ENCODE results near the gene GHRH.

GHRH gene

DNA sequence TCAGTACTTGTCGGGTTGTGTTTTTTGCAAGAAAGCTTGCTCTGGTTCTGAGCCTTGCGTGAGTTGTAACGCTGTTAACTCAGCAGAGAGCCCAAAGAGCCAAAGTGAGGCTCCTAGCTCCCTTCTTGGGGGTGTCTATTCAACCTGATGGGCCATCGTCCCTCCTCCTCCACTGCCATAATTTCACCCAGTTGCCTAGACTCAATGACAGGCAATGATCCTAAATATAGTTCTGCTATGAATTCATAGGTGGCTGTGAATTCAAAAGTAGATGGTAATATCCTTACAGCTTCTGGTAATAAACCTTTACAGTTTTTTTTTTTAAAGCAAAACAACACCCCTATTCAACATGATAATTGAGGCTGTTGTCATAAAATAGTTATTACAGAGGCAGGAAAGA is 39.5 kb downstream of the GHRH start:
- Histone ChIP-seq H3K36me3 (ENCODE audit: control insufficient read depth, insufficient read depth, low read length) (peaks cover 79% of the 10 kb centered on the region), H3K27ac (ENCODE audit: low read depth, low read length) (no peak overlapping the region), H3K9me3 (ENCODE audit: control insufficient read depth, insufficient read depth, low read depth, low read length) (no peaks in the 10 kb centered on the region), H3K4me1 (ENCODE audit: control insufficient read depth, insufficient read depth, low read length) (peaks cover 6% of the 10 kb centered on the region; the same call in 1 of the 2 replicates), H3K27me3 (ENCODE audit: control insufficient read depth, insufficient read depth, low read length) (no peaks in the 10 kb centered on the region), H3K4me3 (ENCODE audit: low read depth, low read length) (no peak overlapping the region), H3K9ac (ENCODE audit: low read length) (no peak overlapping the region)

DNA sequence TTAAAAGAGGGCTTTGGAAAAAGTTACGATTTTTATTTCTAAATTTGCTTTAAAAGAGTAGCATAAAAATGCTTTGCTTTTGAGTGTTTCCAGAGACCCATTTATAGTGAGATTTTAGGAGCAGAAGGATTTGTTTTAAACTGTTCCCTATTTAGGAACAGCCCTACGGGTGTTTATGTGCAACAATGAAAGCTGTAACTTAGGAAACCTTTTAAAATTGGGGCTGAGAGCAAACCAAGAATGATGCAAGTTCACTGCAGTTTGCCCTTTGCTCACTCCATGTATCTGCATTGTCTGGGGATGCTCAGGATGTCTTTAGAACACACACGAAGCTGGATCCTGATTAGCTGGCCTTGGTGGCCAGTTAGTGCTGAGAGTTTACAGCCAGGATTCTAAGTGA is 40.9 kb downstream of the GHRH start:
- H3K4me1 ChIP-seq (ENCODE audit: control insufficient read depth, insufficient read depth, low read length) = 0 out of 2 replicates have a peak, but pooled peaks cover 2% of the 10 kb centered on the region
- H3K4me3 ChIP-seq (ENCODE audit: low read depth, low read length) = no peak overlapping the region
- H3K36me3 ChIP-seq (ENCODE audit: control insufficient read depth, insufficient read depth, low read length) = peaks cover 75% of the 10 kb centered on the region
- no peak overlapping the region for H3K9ac ChIP-seq (ENCODE audit: low read length)
- no peaks in the 10 kb centered on the region for H3K9me3 ChIP-seq (ENCODE audit: control insufficient read depth, insufficient read depth, low read depth, low read length)
- no peaks in the 10 kb centered on the region for H3K27me3 ChIP-seq (ENCODE audit: control insufficient read depth, insufficient read depth, low read length)
- no peak overlapping the region for H3K27ac ChIP-seq (ENCODE audit: low read depth, low read length)

DNA sequence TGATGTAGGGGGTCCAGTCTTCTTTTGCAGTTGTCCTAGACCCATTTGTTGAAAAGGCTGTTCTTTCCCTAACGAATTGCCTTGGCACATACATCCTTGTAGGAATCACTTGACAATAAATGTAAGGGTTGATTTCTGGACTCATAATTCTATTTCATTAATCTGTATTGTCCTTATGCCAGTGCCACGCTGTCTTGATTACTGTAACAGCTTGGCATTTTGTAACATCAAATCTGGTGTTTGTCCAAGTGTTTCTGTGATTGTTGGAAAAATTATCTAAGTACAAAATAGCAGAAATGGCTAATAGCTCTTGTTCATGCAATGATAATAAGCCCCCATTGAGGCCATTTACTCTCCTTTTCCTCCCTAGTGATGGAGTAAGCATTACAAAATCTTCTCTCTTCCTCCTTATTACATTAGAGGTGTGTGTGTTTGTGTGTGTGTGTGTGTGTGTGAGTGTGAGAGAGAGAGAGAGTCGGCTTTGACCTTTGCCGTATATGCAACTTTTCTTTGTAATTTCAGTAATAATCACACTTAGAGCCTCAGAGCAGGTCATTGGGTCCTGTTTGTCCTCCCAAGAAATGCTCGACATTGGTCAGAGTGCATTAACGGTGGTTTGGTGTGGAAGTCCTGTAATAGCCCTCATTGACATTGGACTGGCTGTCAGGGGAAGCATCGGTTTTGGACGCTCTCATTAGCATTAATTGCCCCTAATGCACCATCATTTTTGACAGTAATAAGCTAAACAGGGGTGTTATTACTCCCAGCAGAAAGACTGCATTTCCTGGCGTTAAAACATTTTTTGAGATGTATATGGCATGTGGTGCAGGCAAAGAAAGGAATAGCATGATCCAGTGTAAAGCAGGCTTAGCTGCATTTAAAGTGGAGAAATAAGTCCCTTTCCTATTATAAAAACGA is 41.6 kb downstream of the GHRH start:
- Histone ChIP-seq H3K36me3 (ENCODE audit: control insufficient read depth, insufficient read depth, low read length) (peaks cover 75% of the 10 kb centered on the region), H3K9ac (ENCODE audit: low read length) (no peak overlapping the region), H3K9me3 (ENCODE audit: control insufficient read depth, insufficient read depth, low read depth, low read length) (no peaks in the 10 kb centered on the region), H3K4me1 (ENCODE audit: control insufficient read depth, insufficient read depth, low read length) (0 out of 2 replicates have a peak, but pooled peaks cover 2% of the 10 kb centered on the region), H3K4me3 (ENCODE audit: low read depth, low read length) (no peak overlapping the region), H3K27me3 (ENCODE audit: control insufficient read depth, insufficient read depth, low read length) (no peaks in the 10 kb centered on the region), H3K27ac (ENCODE audit: low read depth, low read length) (no peak overlapping the region)

DNA sequence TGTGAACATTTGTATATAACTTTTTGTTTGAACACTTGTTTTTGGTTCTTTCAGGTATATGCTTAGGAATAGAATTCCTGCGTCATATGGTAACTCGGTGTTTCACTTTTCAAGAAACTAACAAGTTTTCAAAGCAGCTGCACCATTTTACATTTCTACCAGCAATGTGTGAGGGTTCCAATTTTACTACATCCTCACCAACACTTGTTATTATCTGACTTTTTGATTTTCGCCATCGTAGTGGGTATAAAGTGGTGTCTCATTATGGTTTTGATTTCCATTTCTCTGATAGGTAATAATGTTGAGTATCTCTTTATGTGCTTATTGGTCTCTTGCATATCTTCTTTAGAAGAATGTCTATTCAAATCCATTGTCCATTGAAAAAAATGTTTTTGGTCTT is 42.6 kb downstream of the GHRH start:
- 0 out of 2 replicates have a peak, but pooled peaks cover 2% of the 10 kb centered on the region for H3K4me1 ChIP-seq (ENCODE audit: control insufficient read depth, insufficient read depth, low read length)
- H3K27me3 ChIP-seq (ENCODE audit: control insufficient read depth, insufficient read depth, low read length) = no peaks in the 10 kb centered on the region
- no peak overlapping the region for H3K4me3 ChIP-seq (ENCODE audit: low read depth, low read length)
- no peak overlapping the region for H3K27ac ChIP-seq (ENCODE audit: low read depth, low read length)
- no peaks in the 10 kb centered on the region for H3K9me3 ChIP-seq (ENCODE audit: control insufficient read depth, insufficient read depth, low read depth, low read length)
- H3K36me3 ChIP-seq (ENCODE audit: control insufficient read depth, insufficient read depth, low read length) = peaks cover 75% of the 10 kb centered on the region
- no peak overlapping the region for H3K9ac ChIP-seq (ENCODE audit: low read length)

- H3K9me3 ChIP-seq (ENCODE audit: control insufficient read depth, insufficient read depth, low read depth, low read length) = no peaks in the 10 kb centered on the region
- no peaks in the 10 kb centered on the region for H3K27me3 ChIP-seq (ENCODE audit: control insufficient read depth, insufficient read depth, low read length)
- H3K4me1 ChIP-seq (ENCODE audit: control insufficient read depth, insufficient read depth, low read length) = 0 out of 2 replicates have a peak, but pooled peaks cover 2% of the 10 kb centered on the region
- no peak overlapping the region for H3K9ac ChIP-seq (ENCODE audit: low read length)
- no peak overlapping the region for H3K27ac ChIP-seq (ENCODE audit: low read depth, low read length)
- no peak overlapping the region for H3K4me3 ChIP-seq (ENCODE audit: low read depth, low read length)
- peaks cover 75% of the 10 kb centered on the region for H3K36me3 ChIP-seq (ENCODE audit: control insufficient read depth, insufficient read depth, low read length)
These were observed 43.2 kb downstream of the GHRH start for GRCh38 chr20:37218441-37218840.

GRCh38 chr20:37209661-37210314 is 51.8 kb downstream of the GHRH start:
- Histone ChIP-seq H3K27ac (ENCODE audit: low read depth, low read length) (no peak overlapping the region), H3K4me3 (ENCODE audit: low read depth, low read length) (no peak overlapping the region), H3K9me3 (ENCODE audit: control insufficient read depth, insufficient read depth, low read depth, low read length) (no peaks in the 10 kb centered on the region), H3K4me1 (ENCODE audit: control insufficient read depth, insufficient read depth, low read length) (no peaks in the 10 kb centered on the region), H3K36me3 (ENCODE audit: control insufficient read depth, insufficient read depth, low read length) (peaks cover 94% of the 10 kb centered on the region), H3K9ac (ENCODE audit: low read length) (no peak overlapping the region), H3K27me3 (ENCODE audit: control insufficient read depth, insufficient read depth, low read length) (no peaks in the 10 kb centered on the region)

GRCh38 chr20:37209193-37209592 is 52.4 kb downstream of the GHRH start:
- no peak overlapping the region for H3K4me3 ChIP-seq (ENCODE audit: low read depth, low read length)
- H3K4me1 ChIP-seq (ENCODE audit: control insufficient read depth, insufficient read depth, low read length) = no peaks in the 10 kb centered on the region
- no peaks in the 10 kb centered on the region for H3K9me3 ChIP-seq (ENCODE audit: control insufficient read depth, insufficient read depth, low read depth, low read length)
- H3K36me3 ChIP-seq (ENCODE audit: control insufficient read depth, insufficient read depth, low read length) = peaks cover 94% of the 10 kb centered on the region
- no peak overlapping the region for H3K27ac ChIP-seq (ENCODE audit: low read depth, low read length)
- no peak overlapping the region for H3K9ac ChIP-seq (ENCODE audit: low read length)
- H3K27me3 ChIP-seq (ENCODE audit: control insufficient read depth, insufficient read depth, low read length) = no peaks in the 10 kb centered on the region

- H3K27ac ChIP-seq (ENCODE audit: low read depth, low read length) = no peak overlapping the region
- peaks cover 1% of the 10 kb centered on the region; the same call in 1 of the 2 replicates for H3K4me1 ChIP-seq (ENCODE audit: control insufficient read depth, insufficient read depth, low read length)
- H3K9me3 ChIP-seq (ENCODE audit: control insufficient read depth, insufficient read depth, low read depth, low read length) = no peaks in the 10 kb centered on the region
- no peaks in the 10 kb centered on the region for H3K27me3 ChIP-seq (ENCODE audit: control insufficient read depth, insufficient read depth, low read length)
- no peak overlapping the region for H3K4me3 ChIP-seq (ENCODE audit: low read depth, low read length)
- H3K9ac ChIP-seq (ENCODE audit: low read length) = no peak overlapping the region
- peaks cover 91% of the 10 kb centered on the region for H3K36me3 ChIP-seq (ENCODE audit: control insufficient read depth, insufficient read depth, low read length)
These were observed 54.4 kb downstream of the GHRH start for GRCh38 chr20:37207171-37207570.

- H3K36me3 ChIP-seq (ENCODE audit: control insufficient read depth, insufficient read depth, low read length) = peaks cover 95% of the 10 kb centered on the region
- no peaks in the 10 kb centered on the region for H3K27me3 ChIP-seq (ENCODE audit: control insufficient read depth, insufficient read depth, low read length)
- no peak overlapping the region for H3K9ac ChIP-seq (ENCODE audit: low read length)
- no peak overlapping the region for H3K27ac ChIP-seq (ENCODE audit: low read depth, low read length)
- H3K4me3 ChIP-seq (ENCODE audit: low read depth, low read length) = no peak overlapping the region
- peaks cover 4% of the 10 kb centered on the region; the same call in 1 of the 2 replicates for H3K4me1 ChIP-seq (ENCODE audit: control insufficient read depth, insufficient read depth, low read length)
- no peaks in the 10 kb centered on the region for H3K9me3 ChIP-seq (ENCODE audit: control insufficient read depth, insufficient read depth, low read depth, low read length)
These were observed 55.8 kb downstream of the GHRH start for GRCh38 chr20:37205794-37206193.

- Histone ChIP-seq H3K9ac (ENCODE audit: low read length) (no peak overlapping the region), H3K4me3 (ENCODE audit: low read depth, low read length) (no peak overlapping the region), H3K27me3 (ENCODE audit: control insufficient read depth, insufficient read depth, low read length) (no peaks in the 10 kb centered on the region), H3K4me1 (ENCODE audit: control insufficient read depth, insufficient read depth, low read length) (peaks cover 4% of the 10 kb centered on the region; the same call in 1 of the 2 replicates), H3K9me3 (ENCODE audit: control insufficient read depth, insufficient read depth, low read depth, low read length) (no peaks in the 10 kb centered on the region), H3K27ac (ENCODE audit: low read depth, low read length) (no peak overlapping the region), H3K36me3 (ENCODE audit: control insufficient read depth, insufficient read depth, low read length) (peaks cover 95% of the 10 kb centered on the region)
These were observed 56.5 kb downstream of the GHRH start for GRCh38 chr20:37205130-37205529.

DNA sequence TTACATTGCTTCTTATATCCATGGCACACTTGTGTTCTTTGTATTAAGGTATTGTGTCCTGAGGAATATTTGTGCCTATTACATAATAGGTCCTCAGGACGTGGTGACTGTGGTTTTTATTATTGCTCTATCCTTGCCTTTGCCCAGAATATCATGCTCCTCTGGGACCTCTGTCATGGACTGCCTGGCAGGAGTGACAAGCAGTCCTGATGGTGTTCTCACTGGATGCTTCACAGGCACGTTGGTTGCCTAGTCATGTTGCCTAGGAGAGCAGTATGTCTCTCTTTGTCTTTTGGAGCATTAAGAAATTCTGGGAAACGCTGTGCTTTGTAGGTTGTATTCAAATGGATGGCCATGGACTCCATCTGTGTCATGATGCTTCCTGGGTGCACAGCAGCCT is 57.6 kb downstream of the GHRH start:
- Histone ChIP-seq H3K27me3 (ENCODE audit: control insufficient read depth, insufficient read depth, low read length) (no peaks in the 10 kb centered on the region), H3K9me3 (ENCODE audit: control insufficient read depth, insufficient read depth, low read depth, low read length) (no peaks in the 10 kb centered on the region), H3K36me3 (ENCODE audit: control insufficient read depth, insufficient read depth, low read length) (peaks cover 95% of the 10 kb centered on the region), H3K4me1 (ENCODE audit: control insufficient read depth, insufficient read depth, low read length) (peaks cover 4% of the 10 kb centered on the region; the same call in 1 of the 2 replicates), H3K4me3 (ENCODE audit: low read depth, low read length) (no peak overlapping the region), H3K27ac (ENCODE audit: low read depth, low read length) (no peak overlapping the region), H3K9ac (ENCODE audit: low read length) (no peak overlapping the region)

Measured in HUES6 (cell line).